GM15510 (cell line): ENCODE data around the gene LEAP2.

ENCODE experiments used
- POLR2A ChIP-seq: IDR thresholded peaks from 3 replicates; pipeline ENCODE4 v1.6.1; 2011; ENCODE audit warnings: borderline replicate concordance; ENCODE audit not compliant: insufficient read length; ENCODE audit errors: extremely low read depth

LEAP2 gene

DNA sequence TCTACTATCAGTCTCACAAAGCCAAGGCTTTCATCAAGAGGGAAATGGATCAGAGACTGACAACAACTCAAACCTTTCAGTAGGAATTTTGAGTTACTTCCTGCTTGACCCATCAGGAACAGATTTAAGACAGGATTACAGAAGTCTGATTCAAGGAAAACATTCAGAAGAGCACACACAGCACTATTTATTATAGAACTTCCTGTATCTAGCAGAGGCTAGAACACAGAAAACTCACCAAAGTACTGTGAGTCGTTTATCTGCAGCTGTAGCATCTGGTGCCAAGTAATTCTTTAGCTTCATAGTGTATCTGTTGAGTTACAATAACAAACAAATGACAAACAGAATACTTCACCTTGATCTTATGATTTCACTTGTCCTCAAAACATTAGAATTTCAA lies 13.8 kb downstream of the LEAP2 start:
- TF ChIP-seq POLR2A: no peak

DNA sequence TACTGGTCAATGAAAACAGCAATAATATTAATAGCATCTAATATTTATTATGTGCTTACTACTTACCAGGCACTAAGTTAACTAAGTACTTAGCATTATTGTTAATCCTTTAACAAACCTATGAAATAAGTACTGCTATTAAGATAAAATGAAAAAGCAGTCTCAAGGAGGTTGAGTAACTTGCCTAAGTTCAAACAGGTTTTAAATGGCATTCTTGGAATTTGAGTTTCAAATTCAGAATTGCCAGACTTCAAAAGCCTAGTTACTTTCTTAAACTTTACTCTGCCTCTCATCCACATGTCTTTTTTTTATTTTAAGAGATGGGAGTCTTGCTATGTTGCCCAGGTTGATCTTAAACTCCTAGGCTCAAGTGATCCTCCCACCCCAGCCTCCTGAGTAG lies 16.0 kb downstream of the LEAP2 start:
- TF ChIP-seq POLR2A: no peak

DNA sequence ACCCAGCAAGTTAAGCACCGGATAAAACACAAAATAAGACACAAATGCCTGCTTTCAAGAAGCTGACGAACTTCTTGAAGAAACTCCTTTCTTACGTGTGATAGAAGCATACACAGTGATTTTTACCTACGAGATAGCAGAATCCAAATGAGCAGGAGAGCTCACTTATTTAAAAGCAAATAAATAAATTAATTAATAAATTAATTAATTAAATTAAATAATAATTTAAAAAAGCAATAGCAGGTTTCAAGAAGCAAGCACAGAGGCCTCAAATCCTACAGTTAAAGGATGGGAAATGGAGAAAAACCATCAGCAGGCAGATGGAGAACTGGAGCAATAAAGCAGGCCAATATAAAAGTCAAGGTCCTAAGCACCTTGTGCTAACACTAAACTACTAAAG lies 17.3 kb downstream of the LEAP2 start:
- TF ChIP-seq POLR2A: no peak

DNA sequence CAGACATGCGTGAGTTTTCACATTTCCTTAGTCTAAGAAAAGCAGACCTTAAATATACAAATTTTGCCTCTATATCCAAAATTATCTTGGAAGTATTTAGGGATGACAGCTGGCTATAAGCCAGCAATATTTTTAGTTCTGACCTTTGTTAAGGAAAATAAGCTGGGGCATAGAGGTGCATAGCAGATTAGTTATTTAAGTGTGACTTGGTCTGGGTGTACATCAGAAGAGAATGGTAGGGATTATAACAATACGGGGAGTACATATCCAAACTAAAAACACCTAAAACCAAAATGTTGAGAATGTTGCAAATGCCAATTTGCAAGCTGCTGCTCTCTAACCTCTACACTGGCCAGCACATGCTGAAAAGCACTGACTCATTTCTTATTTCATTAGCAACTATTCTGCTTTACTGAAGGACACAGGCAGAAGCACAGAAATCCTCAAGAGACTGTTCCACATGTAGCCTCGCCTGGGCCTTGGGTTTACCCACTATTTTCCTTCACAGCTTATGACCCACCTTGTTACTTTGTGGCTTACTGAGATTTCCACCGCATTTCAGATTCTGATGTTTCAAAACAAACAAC lies 22.3 kb downstream of the LEAP2 start:
- no peak for TF ChIP-seq POLR2A

DNA sequence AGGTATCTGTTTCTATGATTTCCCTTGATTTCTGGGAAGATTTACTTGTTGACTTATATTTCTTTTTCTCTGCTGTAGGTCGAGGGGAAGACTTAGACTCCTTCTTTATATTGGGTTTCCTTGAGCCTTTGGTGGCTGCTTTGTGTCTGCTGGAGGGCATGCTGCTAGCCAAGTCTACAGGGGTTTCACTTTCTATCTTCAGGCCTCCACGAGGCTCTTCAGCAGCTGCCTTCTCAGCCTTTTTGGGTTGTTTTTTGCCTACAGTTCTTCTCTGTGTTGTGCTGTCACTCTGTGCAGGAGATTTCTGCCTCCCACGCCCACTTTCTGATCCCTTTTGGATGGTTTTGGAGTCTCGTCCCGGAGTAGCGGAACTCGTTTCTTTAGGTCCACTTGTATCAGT lies 23.2 kb downstream of the LEAP2 start:
- no peak for TF ChIP-seq POLR2A

DNA sequence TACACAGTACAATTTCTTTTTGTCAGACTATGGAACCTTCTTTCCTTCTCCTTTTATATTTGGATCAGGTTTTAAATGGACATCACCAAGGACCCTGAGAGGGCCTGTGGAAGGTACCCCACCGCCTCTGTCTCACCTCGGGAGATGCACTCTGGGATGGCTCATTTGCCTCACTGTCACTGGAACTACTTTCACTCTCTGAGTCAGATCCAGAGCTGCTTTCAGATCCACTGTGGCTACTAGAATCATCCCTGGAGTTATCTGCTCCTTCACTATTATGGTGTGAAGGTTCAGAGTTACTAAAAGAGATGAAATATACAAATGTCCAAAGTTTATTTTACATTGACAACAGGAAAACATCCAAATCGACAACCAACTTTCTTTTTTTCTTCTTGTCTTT lies 24.6 kb downstream of the LEAP2 start:
- TF ChIP-seq POLR2A: no peak

DNA sequence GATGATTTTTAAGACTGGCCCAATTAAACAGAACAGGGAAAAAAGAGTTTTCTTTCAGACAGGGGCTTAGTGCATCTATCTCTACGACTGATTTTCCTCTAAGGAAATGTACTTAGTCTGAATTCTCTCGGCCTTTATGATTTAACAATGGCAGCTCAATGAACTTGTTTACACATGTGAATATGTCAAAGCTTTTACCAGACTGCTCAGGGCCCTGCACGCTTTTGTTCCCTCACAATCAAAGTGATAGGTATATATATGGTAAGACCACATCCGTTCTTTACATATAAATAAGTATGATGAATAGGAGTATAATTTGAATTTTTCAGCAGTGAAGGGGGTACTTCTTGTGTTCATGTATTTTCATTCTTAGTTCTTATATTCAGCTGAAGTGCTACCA lies 27.6 kb downstream of the LEAP2 start:
- no peak for TF ChIP-seq POLR2A

DNA sequence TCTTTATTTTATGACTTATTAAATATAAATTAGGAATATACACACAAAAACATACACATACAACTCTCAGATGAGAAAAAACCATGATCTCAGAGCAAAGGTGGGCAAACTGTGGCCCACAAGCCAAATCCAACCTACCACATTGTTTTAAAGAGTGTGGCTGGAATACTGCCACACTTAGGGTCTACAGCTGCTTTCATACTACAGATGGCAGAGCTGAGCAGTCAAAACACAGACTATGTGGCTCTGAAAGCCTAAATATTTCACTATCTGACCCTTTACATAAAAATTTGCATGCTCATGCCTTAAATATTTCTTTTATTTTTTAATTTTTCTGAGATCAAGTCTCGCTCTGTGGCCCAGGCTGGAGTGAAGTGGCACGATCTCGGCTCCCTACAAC lies 28.3 kb downstream of the LEAP2 start:
- TF ChIP-seq POLR2A: no peak

DNA sequence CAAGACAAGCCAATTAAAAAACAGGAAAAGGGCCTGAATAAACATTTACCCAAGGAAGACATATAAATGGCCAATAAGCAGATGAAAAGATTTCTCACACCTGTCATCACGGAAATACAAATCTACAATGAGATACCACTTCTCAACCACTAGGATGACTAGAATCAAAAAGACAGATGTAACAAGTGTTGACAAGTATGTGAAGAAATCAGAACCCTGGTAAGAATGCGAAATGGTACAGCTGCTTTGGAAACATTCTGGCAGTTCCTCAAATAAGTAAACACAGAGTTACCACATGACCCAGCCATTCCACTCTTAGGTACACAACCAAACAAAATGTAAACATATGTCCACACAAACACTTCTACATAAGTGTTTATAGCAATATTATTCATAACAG lies 32.5 kb downstream of the LEAP2 start:
- no peak for TF ChIP-seq POLR2A

DNA sequence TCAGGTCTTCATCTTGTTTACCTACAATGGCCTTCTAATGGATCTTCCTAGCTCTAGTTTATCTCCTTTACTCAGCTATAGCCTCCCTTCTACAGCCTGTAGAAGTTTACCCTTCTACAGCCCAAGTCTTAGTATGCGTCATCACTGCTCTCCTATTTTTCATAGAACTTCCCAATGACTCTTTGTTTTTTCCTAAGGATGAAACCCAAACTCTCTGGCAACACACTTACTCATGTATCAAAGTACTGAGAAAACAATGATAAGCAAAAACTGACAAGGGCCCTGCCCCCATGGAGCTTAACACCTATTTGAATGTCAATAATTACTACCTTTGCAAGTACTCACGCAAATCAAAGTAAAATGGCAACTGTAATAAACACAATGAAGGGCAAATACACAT lies 33.7 kb downstream of the LEAP2 start:
- TF ChIP-seq POLR2A: no peak

DNA sequence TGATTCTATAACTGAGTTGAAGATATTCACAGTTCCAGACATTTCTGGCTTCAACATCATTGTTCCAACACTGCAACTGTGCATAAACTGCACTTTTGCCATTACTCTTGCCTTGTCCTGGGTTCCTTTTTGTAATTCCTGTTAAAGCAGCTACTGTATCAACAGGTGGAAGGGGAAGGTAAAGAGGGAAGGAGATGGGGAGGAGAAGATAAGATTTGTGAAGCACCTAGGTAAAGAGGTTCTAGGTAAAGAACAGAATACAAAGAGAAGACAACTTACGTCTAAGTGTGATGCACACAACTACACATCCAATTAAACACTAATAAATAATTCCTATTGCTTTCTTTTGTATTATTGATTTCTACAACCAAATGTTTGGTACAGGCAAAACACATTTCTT lies 36.2 kb downstream of the LEAP2 start:
- TF ChIP-seq POLR2A: no peak

DNA sequence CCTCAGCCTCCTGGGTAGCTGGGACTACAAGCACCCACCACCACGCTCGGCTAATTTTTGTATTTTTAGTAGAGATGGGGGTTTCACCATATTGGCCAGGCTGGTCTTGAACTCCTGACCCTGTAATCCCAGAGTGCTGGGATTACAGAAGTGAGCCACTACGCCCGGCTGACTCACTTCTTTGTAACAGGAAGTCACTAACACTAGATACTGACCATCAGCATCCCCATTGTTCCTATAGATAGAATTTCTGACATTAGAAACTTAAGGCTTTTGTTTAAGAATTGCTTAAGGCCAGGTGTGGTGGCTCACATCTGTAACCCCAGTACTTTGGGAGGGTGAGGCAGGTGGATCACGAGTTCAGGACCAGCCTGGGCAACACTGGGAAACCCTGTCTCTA lies 42.2 kb downstream of the LEAP2 start:
- no peak for TF ChIP-seq POLR2A

DNA sequence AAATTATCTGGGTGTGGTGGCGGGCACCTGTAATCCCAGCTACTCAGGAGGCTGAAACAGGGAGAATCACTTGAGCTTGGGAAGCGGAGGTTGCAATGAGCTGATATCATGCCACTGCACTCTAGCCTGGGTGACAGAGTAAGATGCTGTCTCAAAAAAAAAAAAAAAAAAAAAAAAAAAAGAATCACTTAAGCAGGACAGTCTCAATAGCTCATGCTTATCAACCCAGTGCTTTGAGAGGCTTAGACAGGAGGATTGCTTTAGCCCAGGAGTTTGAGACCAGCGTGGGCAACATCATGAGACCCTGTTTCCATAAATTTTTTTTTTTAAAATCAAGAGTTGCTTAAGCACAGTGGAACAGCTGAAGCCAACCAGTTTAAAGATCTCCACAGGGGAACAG lies 42.6 kb downstream of the LEAP2 start:
- no peak for TF ChIP-seq POLR2A
